Sciatic nerve (tissue), 2 donors: ENCODE data around the gene THRAP3. TPM values are rescaled to one million over a fixed set of nuclear protein-coding genes. Genes with fewer than 3 reads are reported as not detected.

Source experiments
- ATAC-seq: fragments of 200-7000 bp; cut with Tn5 transposase; one replicate; pipeline ENCODE4 v1.9.1; 2020; ENCODE audit warnings: mild to moderate bottlenecking, moderate library complexity
- DNase-seq: peaks from one replicate; pipeline ENCODE4 v3.0.0-alpha.2; 2020; ENCODE audit warnings: low spot score
- intact Hi-C: fragments of 100-400 bp; cut with DNase I; formaldehyde crosslinking; loops from one replicate; pipeline ENCODE4 v1.14.2; 2022
- total RNA-seq: library from RNA; stranded (reverse); fragmentation: NEBNext Ultra II Directional; extraction: Animal tissue kit (Norgen Biotek cat#: 25700); gene quantifications from one replicate; pipeline ENCODE4 v1.2.1, GENCODE V29; 2021
- donor health status: DM: no; HTN: no; CAD: no.
- donor health status: DM: no; HTN: no; CAD: no.

The THRAP3 gene
- total RNA-seq, 1 donor from 2014 or later: 101 TPM

GRCh38 chr1:36284517-36284916, 60.3 kb downstream of the THRAP3 start:
- ATAC-seq (no peak), DNase-seq (no peak)
- intact Hi-C loops: no loop called here

- intact Hi-C loops: loop anchor here (5.0 kb wide), 1 partner anchor 138 kb away; the partner anchor contains the start of gene TRAPPC3
- ATAC-seq (peak; percentile 91), DNase-seq (peak; percentile 71)
Observed at GRCh38 chr1:36285443-36286101, 61.3 kb downstream of the THRAP3 start.

GRCh38 chr1:36286802-36287201, 62.6 kb downstream of the THRAP3 start:
- intact Hi-C loops: loop anchor here (5.0 kb wide), 1 partner anchor 140 kb away; the partner anchor contains the start of gene TRAPPC3
- no peak for DNase-seq
- ATAC-seq: no peak

DNA sequence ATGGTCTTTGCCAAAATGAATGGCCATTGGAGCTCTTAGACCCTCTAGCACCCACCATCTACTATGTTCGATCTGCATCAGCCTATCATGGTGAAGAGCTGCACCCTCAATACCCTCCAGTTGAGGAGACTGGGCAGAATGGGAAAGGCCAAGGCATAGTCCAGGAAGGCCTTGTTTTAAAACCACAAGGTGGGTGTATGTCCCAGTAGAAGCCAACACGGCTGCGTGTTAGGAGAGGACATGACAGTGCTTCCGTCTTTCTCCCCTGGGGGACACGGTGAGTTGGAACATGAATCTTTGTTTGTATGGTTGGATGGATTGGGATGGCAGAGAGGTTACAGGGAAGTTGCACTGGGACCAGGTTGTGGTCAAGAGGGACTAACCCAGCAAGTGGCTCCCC, 63.4 kb downstream of the THRAP3 start:
- intact Hi-C loops: loop anchor here (5.0 kb wide), 1 partner anchor 140 kb away; the partner anchor contains the start of gene TRAPPC3
- ATAC-seq (no peak), DNase-seq (no peak)

GRCh38 chr1:36295390-36295789, 71.1 kb downstream of the THRAP3 start:
- intact Hi-C loops: no loop called here
- DNase-seq (no peak), ATAC-seq (no peak)

DNA sequence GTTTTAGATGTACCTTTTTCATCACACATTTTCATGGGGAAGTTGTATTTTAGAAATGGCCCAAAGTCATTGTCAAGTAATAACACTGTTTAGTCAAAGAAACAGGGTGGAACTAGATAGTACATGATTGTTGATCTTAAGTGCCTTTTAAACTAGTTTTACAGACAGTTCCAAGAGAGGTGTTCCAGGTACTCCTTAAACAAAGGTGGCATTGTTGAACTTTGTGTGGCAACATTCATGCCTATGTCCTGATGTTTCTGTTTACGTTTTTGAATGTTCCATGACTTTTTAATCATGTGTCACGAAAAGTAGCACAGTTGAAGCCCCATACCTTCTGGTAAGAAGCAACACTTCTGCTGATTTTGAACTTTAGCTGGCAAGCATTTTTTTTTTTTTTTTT, 72.8 kb downstream of the THRAP3 start:
- intact Hi-C loops: no loop called here
- ATAC-seq: no peak
- DNase-seq: no peak

DNA sequence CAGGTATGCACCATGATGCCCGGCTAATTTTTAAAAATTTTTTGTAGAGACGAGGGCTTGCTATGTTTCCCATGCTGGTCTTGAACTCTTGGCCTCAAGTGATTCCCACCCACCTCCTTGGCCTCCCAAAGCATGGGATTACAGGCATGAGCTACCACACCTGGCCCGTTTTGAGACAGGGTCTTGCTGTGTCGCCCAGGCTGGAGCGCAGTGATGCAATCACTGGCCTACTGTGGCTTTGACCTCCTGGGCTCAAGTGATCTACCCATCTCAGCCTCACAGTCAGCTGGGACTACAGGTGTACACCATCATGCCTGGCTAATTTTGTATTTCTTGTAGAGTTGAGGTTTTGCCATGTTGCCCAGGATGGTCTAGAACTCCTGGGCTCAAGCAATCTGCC, 74.4 kb downstream of the THRAP3 start:
- intact Hi-C loops: no loop called here
- DNase-seq (no peak), ATAC-seq (no peak)

DNA sequence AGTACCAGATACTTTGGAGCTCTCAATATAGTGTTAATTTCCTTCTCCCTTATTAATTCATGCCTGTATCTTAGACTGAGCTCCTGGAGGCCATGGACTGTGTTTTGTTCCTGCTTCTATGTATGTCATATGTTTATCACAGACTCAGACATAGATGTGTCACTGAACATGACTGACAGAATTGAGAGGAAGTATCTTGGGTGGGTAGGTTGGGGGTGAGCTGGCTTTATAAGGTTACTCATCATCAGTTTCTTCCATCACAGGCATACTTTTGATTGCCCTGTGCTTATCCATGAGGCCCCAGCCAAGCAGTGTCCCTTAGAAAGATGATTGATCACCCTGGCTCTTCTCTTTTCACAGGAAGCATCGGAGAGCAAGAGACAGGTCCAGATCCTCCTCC, 76.3 kb downstream of the THRAP3 start:
- ATAC-seq: no peak
- DNase-seq: no peak
- intact Hi-C loops: no loop called here

DNA sequence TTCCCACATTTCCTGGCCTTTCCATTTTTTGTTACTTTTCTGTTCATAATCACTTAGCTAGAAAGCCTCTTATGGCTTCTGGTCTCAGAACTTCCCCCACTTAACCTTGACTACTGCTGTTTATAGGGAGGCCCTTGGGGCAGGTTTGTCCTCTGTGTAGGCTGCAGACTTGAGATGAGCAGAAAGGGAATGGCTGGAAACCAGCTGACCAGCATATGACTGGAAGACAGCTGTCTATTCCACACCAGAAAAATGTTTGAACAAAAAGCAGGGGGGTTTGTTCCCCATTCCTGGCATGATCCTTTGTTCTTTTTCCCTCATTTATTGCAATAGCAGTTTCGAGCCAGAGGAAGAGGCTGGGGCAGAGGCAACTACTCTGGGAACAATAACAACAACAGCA, 77.0 kb downstream of the THRAP3 start:
- intact Hi-C loops: no loop called here
- DNase-seq (no peak), ATAC-seq (no peak)

- DNase-seq (no peak), ATAC-seq (no peak)
- intact Hi-C loops: no loop called here
Observed at GRCh38 chr1:36303244-36303643, 79.0 kb downstream of the THRAP3 start.

- ATAC-seq: no peak
- no peak for DNase-seq
- intact Hi-C loops: no loop called here
Observed at GRCh38 chr1:36303650-36304360, 79.6 kb downstream of the THRAP3 start.

GRCh38 chr1:36304521-36304920, 80.3 kb downstream of the THRAP3 start:
- ATAC-seq (no peak), DNase-seq (no peak)
- intact Hi-C loops: no loop called here

- ATAC-seq (no peak), DNase-seq (no peak)
- intact Hi-C loops: no loop called here
Observed at GRCh38 chr1:36304970-36305914, 81.0 kb downstream of the THRAP3 start.

DNA sequence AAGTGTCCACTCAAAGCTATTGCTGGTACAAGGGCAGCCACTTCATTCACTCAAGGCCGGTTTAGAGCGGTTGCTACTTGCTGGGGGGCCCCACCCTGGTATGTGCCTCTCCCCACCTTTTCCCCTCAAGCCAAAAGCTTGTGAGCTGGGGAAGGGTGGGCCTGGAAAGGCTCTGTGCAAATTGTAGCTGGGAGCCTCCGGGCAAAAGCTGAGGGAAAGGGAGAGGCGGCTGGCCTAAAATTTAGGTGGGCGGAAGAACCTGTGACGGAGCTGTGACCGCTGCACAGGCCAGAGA, 81.6 kb downstream of the THRAP3 start:
- DNase-seq: no peak
- intact Hi-C loops: loop anchor here (1.0 kb wide), 1 partner anchor 34 kb away; no protein-coding TSS in a partner anchor

GRCh38 chr1:36306210-36306901, 82.1 kb downstream of the THRAP3 start, which contains the start of gene SH3D21:
SH3D21 (plus strand) TSS chr1:36306368; CDS start chr1:36306421, 53 bp downstream.
- intact Hi-C loops: loop anchor here (1.0 kb wide), 1 partner anchor 34 kb away; no protein-coding TSS in a partner anchor
- peak; percentile 74 for DNase-seq
- peak; percentile 62 for ATAC-seq

More for the DNA sequence above, 81.6 kb downstream of the THRAP3 start:
- ATAC-seq: peak; percentile 3

GRCh38 chr1:36306902-36307456, 82.7 kb downstream of the THRAP3 start:
- DNase-seq: peak; percentile 94
- peak; percentile 97 for ATAC-seq
- intact Hi-C loops: loop anchor here (1.0 kb wide), 1 partner anchor 35 kb away; no protein-coding TSS in a partner anchor

- peak; percentile 59 for DNase-seq
- ATAC-seq: peak; percentile 4
Observed at GRCh38 chr1:36307601-36308330, 83.5 kb downstream of the THRAP3 start.

DNA sequence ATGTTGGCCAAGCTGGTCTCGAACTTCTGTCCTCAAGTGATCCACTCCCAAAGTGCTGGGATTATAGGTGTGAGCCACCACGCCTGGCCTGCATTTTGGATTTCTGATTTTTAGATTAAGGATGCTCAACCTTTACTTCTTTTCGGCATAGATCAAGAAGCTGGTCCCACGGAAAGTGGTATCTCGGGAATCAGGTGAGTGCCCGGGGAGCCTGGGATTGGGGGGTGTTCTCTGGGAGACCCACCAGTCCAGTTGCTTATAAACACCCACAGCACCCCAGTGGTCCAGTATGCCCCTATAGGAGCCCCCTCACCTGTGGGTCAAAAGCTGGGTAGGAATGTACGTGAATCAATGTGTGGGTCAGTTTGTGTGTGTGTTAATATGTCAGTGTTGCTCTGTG, 85.2 kb downstream of the THRAP3 start:
- intact Hi-C loops: no loop called here
- DNase-seq (peak; percentile 25), ATAC-seq (no peak)

More at GRCh38 chr1:36307601-36308330, 83.5 kb downstream of the THRAP3 start:
- intact Hi-C loops: no loop called here
